T47D (cell line): ENCODE measurements around the gene GPA33.

Experiments used
- DNase-seq, 2 experiments: peaks; one replicate each; pipeline versions ENCODE4 v3.0.0 to v3.0.0-alpha.2; 2011 to 2012; ENCODE audit warnings: low read depth in 1 of 2, low spot score in 1 of 2
- JUND ChIP-seq: IDR thresholded peaks from 2 replicates; pipeline ENCODE4 v1.6.1; 2012; ENCODE audit warnings: low read depth
- in situ Hi-C: cut with HindIII; loops from 2 replicates; pipeline ENCODE4 v1.10.0; 2016; ENCODE audit warnings: low sequenced_read_pairs, low pct_unique_long_range_greater_than_20kb

Gene GPA33

DNA sequence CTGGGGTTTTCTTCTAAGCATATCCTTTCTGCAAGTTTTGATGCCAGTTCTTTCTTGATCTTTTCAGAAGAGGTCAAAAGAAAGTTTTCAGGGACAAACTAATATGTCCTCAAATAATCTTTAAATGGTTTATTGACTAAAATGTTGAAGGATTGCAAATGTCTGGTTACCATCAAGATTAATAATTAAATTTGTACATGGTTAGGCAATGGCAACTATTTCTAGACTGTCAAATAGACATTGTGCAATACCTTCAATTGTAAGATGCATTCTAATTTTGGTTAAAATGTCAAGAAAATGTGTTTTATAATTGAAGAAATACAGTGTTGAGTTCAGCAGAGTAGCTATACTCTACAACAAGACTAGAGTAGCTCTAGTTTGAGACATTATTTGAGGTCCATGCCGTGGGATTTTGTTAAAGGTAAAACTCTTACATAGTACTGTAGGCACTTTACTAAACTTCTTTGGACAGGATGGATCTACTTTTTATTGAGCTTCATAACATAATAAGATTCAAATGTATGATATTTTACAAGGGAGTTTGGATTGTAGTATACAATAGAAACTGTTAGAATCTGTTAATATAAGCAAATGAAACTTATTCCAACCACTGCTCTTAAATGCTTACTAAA, 78.5 kb downstream of the GPA33 start:
- DNase-seq: no peak

DNA sequence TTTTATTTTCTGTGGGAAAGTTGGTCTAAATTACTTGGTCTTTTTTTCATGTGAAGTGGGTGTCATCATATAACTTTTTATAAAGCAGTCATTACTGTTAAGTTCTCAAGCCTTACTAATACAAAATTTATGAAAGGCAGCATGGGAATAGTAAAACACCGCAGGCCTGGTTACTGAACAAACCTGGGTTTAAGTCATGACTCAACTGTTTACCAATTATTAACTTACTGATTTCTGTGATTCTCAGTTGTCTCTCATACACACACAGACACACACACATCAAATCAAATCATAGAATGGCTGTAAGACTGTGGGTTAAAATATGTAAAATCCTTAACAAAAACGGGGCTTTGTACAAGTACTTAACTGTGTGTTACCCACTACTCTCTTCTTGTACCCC, 86.5 kb downstream of the GPA33 start:
- in situ Hi-C loops: no loop called here
- no peak for TF ChIP-seq JUND
- DNase-seq: no peak

More for the DNA sequence above, 78.5 kb downstream of the GPA33 start:
- no peak for TF ChIP-seq JUND
- in situ Hi-C loops: no loop called here
